HAP-1 (cell line): ENCODE measurements around the gene USP8.
"Not testable (repeated sequence)": the region's sequence is repeated elsewhere in the genome, so short reads cannot be mapped to it uniquely, and the experiment has no call there.

Experiments used
- DNase-seq, 2 experiments: peaks; one replicate each; pipeline ENCODE4 v3.0.0-alpha.2; 2016 to 2020; ENCODE audit warnings: low spot score in 2 of 2
- H3K27me3 ChIP-seq: fragments of 250-450 bp; sonication (Bioruptor Pico); 2 replicates; pipeline ENCODE4 v1.5.1; 2020; ENCODE audit warnings: low read depth, mild to moderate bottlenecking, moderate library complexity
- H3K36me3 ChIP-seq: fragments of 250-450 bp; sonication (Bioruptor Pico); replicated peaks from 2 replicates; pipeline ENCODE4 v1.5.1; 2020; ENCODE audit warnings: mild to moderate bottlenecking
- H3K4me1 ChIP-seq: fragments of 250-450 bp; sonication (Bioruptor Pico); 2 replicates; pipeline ENCODE4 v1.5.1; 2020; ENCODE audit warnings: mild to moderate bottlenecking
- H3K4me3 ChIP-seq: fragments of 250-450 bp; sonication (Bioruptor Pico); 2 replicates; pipeline ENCODE4 v1.5.1; 2020; ENCODE audit warnings: mild to moderate bottlenecking, moderate library complexity
- H3K9me3 ChIP-seq: fragments of 250-450 bp; sonication (Bioruptor Pico); 2 replicates; pipeline ENCODE4 v1.5.1; 2020; ENCODE audit warnings: mild to moderate bottlenecking, moderate library complexity
- in situ Hi-C: fragments of 300-500 bp; cut with MboI; formaldehyde crosslinking; loops from 3 replicates; pipeline ENCODE4 v1.14.3; 2020; ENCODE audit warnings: low sequenced_read_pairs, inconsistent platforms, mixed read lengths

Gene USP8

GRCh38 chr15:50476143-50476542, 51.9 kb downstream of the USP8 start:
- H3K9me3 ChIP-seq = no peaks in the 10 kb centered on the region
- H3K4me3 ChIP-seq = no peak overlapping the region
- H3K27me3 ChIP-seq = no peaks in the 10 kb centered on the region
- in situ Hi-C loops = no loop called here
- H3K4me1 ChIP-seq = no peaks in the 10 kb centered on the region
- DNase-seq = no peak
- H3K36me3 ChIP-seq = peaks cover 32% of the 10 kb centered on the region

GRCh38 chr15:50484781-50485180, 60.6 kb downstream of the USP8 start:
- no peaks in the 10 kb centered on the region for H3K27me3 ChIP-seq
- peaks cover 32% of the 10 kb centered on the region for H3K36me3 ChIP-seq
- no peak for DNase-seq
- no peaks in the 10 kb centered on the region for H3K9me3 ChIP-seq
- no peaks in the 10 kb centered on the region for H3K4me1 ChIP-seq
- no peak overlapping the region for H3K4me3 ChIP-seq
- in situ Hi-C loops = no loop called here

- no peak for DNase-seq
- in situ Hi-C loops = no loop called here
- H3K4me1 ChIP-seq = no peaks in the 10 kb centered on the region
- no peaks in the 10 kb centered on the region for H3K27me3 ChIP-seq
- no peak overlapping the region for H3K4me3 ChIP-seq
- peaks cover 34% of the 10 kb centered on the region for H3K36me3 ChIP-seq
- no peaks in the 10 kb centered on the region for H3K9me3 ChIP-seq
Measured at GRCh38 chr15:50485389-50485788, 61.2 kb downstream of the USP8 start.

DNA sequence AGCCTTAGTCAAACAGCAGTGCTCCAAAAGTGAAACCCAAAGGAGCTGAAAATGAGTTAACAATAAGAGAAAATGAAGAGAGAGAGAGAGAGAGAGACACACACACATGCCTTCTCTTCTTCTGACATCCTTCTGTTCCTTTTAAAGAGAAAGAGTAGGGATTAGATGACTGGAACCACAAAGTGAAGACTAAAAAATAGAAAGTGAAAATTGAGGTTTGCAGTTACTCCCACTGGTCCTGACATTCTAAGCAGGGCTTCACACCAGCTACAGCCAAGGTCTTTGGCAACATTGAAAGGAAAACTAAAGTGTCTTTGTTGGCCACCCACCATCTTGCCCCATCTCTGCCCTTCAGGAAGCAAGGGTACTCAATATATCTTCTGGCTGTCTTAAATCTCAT, 63.1 kb downstream of the USP8 start:
- H3K4me3 ChIP-seq = no peak overlapping the region
- in situ Hi-C loops = no loop called here
- H3K4me1 ChIP-seq = no peaks in the 10 kb centered on the region
- H3K36me3 ChIP-seq = peaks cover 36% of the 10 kb centered on the region
- no peaks in the 10 kb centered on the region for H3K9me3 ChIP-seq
- DNase-seq = no peak
- H3K27me3 ChIP-seq = no peaks in the 10 kb centered on the region

- DNase-seq = no peak
- in situ Hi-C loops = no loop called here
- no peaks in the 10 kb centered on the region for H3K27me3 ChIP-seq
- H3K4me1 ChIP-seq = no peaks in the 10 kb centered on the region
- no peak overlapping the region for H3K4me3 ChIP-seq
- H3K36me3 ChIP-seq = peaks cover 63% of the 10 kb centered on the region
- no peaks in the 10 kb centered on the region for H3K9me3 ChIP-seq
Measured at GRCh38 chr15:50493625-50494024, 69.4 kb downstream of the USP8 start.

DNA sequence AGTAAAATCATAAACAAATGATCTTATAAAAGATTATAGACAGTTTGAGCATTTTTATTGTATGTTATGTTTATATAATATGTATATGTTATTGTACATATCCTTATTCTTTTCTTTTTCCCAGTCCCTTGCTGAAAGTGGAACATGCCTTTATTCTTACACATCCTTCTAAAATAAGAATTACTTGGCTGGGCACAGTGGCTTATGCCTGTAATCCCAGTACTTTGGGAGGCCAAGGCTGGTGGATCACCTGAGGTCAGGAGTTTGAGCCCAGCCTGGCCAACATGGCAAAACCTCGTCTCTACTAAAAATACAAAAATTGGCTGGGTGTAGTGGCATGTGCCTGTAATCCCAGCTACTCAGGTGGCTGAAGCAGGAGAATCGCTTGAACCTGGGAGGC, 70.3 kb downstream of the USP8 start:
- H3K9me3 ChIP-seq, in situ Hi-C loops, H3K27me3 ChIP-seq, DNase-seq, H3K4me3 ChIP-seq, H3K4me1 ChIP-seq: not testable (repeated sequence)
- H3K36me3 ChIP-seq = peaks cover 72% of the 10 kb centered on the region

- H3K9me3 ChIP-seq = no peaks in the 10 kb centered on the region
- in situ Hi-C loops = no loop called here
- no peak overlapping the region for H3K4me3 ChIP-seq
- no peak for DNase-seq
- peaks cover 70% of the 10 kb centered on the region for H3K36me3 ChIP-seq
- H3K27me3 ChIP-seq = no peaks in the 10 kb centered on the region
- no peaks in the 10 kb centered on the region for H3K4me1 ChIP-seq
Measured at GRCh38 chr15:50496692-50497091, 72.5 kb downstream of the USP8 start.

GRCh38 chr15:50500352-50500751, 76.1 kb downstream of the USP8 start:
- Histone ChIP-seq H3K27me3 (no peaks in the 10 kb centered on the region), H3K9me3 (no peaks in the 10 kb centered on the region), H3K4me3 (no peak overlapping the region), H3K4me1 (no peaks in the 10 kb centered on the region), H3K36me3 (peaks cover 41% of the 10 kb centered on the region)
- peak in 1 of 2 experiments; percentile 22 for DNase-seq
- in situ Hi-C loops = no loop called here

- Histone ChIP-seq H3K4me3 (no peak overlapping the region), H3K27me3 (no peaks in the 10 kb centered on the region), H3K9me3 (no peaks in the 10 kb centered on the region), H3K4me1 (no peaks in the 10 kb centered on the region), H3K36me3 (peaks cover 34% of the 10 kb centered on the region)
- in situ Hi-C loops = no loop called here
- no peak for DNase-seq
Measured at GRCh38 chr15:50501815-50502214, 77.6 kb downstream of the USP8 start.

- DNase-seq = no peak
- H3K4me3 ChIP-seq = no peak overlapping the region
- in situ Hi-C loops = no loop called here
- peaks cover 26% of the 10 kb centered on the region for H3K36me3 ChIP-seq
- H3K27me3 ChIP-seq = no peaks in the 10 kb centered on the region
- H3K4me1 ChIP-seq = no peaks in the 10 kb centered on the region
- no peaks in the 10 kb centered on the region for H3K9me3 ChIP-seq
Measured at GRCh38 chr15:50503144-50503543, 78.9 kb downstream of the USP8 start.

- DNase-seq, H3K4me3 ChIP-seq, in situ Hi-C loops, H3K4me1 ChIP-seq, H3K9me3 ChIP-seq, H3K27me3 ChIP-seq, H3K36me3 ChIP-seq: not testable (repeated sequence)
Measured at GRCh38 chr15:50505656-50506055, 81.5 kb downstream of the USP8 start.

DNA sequence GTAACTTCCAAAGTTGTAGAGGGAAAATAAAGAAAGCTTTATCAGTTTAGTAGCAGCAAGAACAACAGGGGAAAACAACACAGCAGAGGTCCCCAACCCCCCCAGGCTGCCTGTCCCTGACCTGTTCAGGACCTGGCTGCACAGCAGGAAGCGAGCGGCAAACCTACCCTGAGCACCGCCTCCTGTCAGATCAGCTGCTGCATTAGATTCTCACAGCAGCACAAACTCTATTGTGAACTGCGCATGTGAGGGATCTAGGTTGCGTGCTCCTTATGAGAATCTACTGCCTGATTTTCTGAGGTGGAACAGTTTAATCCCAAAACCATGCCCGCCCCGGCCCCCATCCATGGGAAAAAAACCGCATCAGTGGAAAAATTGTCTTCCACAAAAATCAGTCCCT, 81.9 kb downstream of the USP8 start:
- DNase-seq = no peak
- no peaks in the 10 kb centered on the region for H3K27me3 ChIP-seq

GRCh38 chr15:50513001-50513400, 88.8 kb downstream of the USP8 start:
- Histone ChIP-seq H3K4me3 (no peak overlapping the region), H3K4me1 (no peaks in the 10 kb centered on the region), H3K36me3 (no peaks in the 10 kb centered on the region), H3K9me3 (no peaks in the 10 kb centered on the region), H3K27me3 (no peaks in the 10 kb centered on the region)
- in situ Hi-C loops = no loop called here
- DNase-seq = no peak

More for the DNA sequence above, 81.9 kb downstream of the USP8 start:
- no peaks in the 10 kb centered on the region for H3K9me3 ChIP-seq
- in situ Hi-C loops = no loop called here
- H3K36me3 ChIP-seq = no peaks in the 10 kb centered on the region
- no peak overlapping the region for H3K4me3 ChIP-seq
- H3K4me1 ChIP-seq = no peaks in the 10 kb centered on the region

DNA sequence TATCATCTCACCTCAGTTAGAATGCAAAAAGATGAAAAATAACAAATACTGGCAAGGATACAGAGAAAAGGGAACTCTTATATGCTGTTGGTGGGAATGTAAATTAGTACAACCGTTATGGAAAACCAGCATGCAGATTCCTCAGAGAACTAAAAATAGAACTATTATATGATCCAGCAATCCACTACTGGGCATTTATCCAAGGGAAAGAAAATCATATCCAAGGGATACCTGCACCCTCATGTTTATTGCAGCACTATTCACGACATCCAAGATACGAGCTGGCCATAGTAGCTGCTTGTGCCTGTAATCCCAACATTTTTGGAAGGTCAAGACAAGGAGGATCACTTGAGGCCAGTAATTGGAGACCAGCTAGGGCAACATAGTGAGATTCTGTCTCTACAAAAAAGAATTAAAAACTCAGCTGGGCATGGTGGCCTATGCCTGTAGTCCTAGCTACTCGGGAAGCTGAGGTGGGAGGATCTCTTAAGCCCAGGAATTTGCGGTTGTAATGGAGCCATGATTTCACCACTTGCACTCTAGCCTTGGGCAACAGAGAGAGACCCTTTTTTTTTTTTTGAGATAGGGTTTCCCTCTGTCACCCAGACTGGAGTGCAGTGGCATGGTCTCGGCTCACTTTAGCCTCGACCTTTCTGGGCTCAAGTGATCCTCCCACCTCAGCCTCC, 95.7 kb downstream of the USP8 start:
- no peaks in the 10 kb centered on the region; the same call in 1 of the 2 replicates for H3K9me3 ChIP-seq
- in situ Hi-C loops = no loop called here
- peaks cover 6% of the 10 kb centered on the region for H3K4me1 ChIP-seq
- no peaks in the 10 kb centered on the region for H3K27me3 ChIP-seq
- no peaks in the 10 kb centered on the region for H3K36me3 ChIP-seq
- no peak overlapping the region for H3K4me3 ChIP-seq
- DNase-seq = no peak

- Histone ChIP-seq H3K36me3 (no peaks in the 10 kb centered on the region), H3K4me1 (peaks cover 6% of the 10 kb centered on the region), H3K4me3 (no peak overlapping the region), H3K27me3 (no peaks in the 10 kb centered on the region), H3K9me3 (no peaks in the 10 kb centered on the region)
- in situ Hi-C loops = no loop called here
- DNase-seq = no peak
Measured at GRCh38 chr15:50523851-50524251, 99.6 kb downstream of the USP8 start.
